OCI-LY7 (cell line): ENCODE measurements around the gene GRK3.

ENCODE experiments used
- CTCF ChIP-seq: fragments of 200-600 bp; sonication (generic); conservative IDR thresholded peaks from 2 replicates; pipeline ENCODE4 v1.5.1; 2014; ENCODE audit warnings: mild to moderate bottlenecking, antibody characterized with exemption, low read length, moderate library complexity, mixed read lengths
- EZH2phosphoT487 ChIP-seq: fragments of 200-600 bp; sonication (generic); IDR thresholded peaks from 2 replicates; pipeline ENCODE4 v1.6.1; 2018; ENCODE audit warnings: low read depth, borderline replicate concordance, mild to moderate bottlenecking, mixed run types, antibody characterized with exemption, low read length, moderate library complexity, mixed read lengths

GRCh38 chr22:25570486-25570885 lies 6.0 kb downstream of the GRK3 start:
- TF ChIP-seq CTCF: no peak
- TF ChIP-seq EZH2phosphoT487: no peak
